Prostate gland (tissue), 2 donors: ENCODE measurements around the gene SLC9A6.

Experiments
- POLR2A ChIP-seq: fragments of 450-650 bp; IDR thresholded peaks from one replicate; pipeline ENCODE4 v1.6.1; 2016; ENCODE audit warnings: antibody characterized with exemption, mild to moderate bottlenecking
- POLR2AphosphoS5 ChIP-seq: sonication (generic); formaldehyde crosslinking; IDR thresholded peaks from one replicate; pipeline ENCODE4 v1.6.1; 2017; ENCODE audit warnings: antibody characterized with exemption
- TF ChIP-seq, protein P1 (sequence below), 4 experiments: fragments of 200-600 bp in 2 of 4; fragments of 450-650 bp in 2 of 4; sonication (generic) in 2 of 4; IDR thresholded peaks; 1 replicate in 3 of 4; 2 replicates in 1 of 4; pipeline ENCODE4 v1.5.1; 2016 to 2019; ENCODE audit warnings: antibody characterized with exemption in 4 of 4, mild to moderate bottlenecking in 2 of 4, moderate library complexity in 2 of 4

GRCh38 chrX:136067097-136067496, 81.9 kb downstream of the SLC9A6 start:
- TF ChIP-seq, protein P1, sequence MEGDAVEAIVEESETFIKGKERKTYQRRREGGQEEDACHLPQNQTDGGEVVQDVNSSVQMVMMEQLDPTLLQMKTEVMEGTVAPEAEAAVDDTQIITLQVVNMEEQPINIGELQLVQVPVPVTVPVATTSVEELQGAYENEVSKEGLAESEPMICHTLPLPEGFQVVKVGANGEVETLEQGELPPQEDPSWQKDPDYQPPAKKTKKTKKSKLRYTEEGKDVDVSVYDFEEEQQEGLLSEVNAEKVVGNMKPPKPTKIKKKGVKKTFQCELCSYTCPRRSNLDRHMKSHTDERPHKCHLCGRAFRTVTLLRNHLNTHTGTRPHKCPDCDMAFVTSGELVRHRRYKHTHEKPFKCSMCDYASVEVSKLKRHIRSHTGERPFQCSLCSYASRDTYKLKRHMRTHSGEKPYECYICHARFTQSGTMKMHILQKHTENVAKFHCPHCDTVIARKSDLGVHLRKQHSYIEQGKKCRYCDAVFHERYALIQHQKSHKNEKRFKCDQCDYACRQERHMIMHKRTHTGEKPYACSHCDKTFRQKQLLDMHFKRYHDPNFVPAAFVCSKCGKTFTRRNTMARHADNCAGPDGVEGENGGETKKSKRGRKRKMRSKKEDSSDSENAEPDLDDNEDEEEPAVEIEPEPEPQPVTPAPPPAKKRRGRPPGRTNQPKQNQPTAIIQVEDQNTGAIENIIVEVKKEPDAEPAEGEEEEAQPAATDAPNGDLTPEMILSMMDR (IDR thresholded peaks at IDR 0.05): no peak
- TF ChIP-seq POLR2A: no peak
- no peak for TF ChIP-seq POLR2AphosphoS5
